OCI-LY1 (cell line): Measurements from ENCODE around the gene PCYT1A.

Experiments used
- H2AFZ ChIP-seq: fragments of 200-600 bp; sonication (generic), shearing (Covaris generic); 2 replicates; pipeline ENCODE4 v1.6.0; 2014; ENCODE audit warnings: antibody characterized with exemption, mild to moderate bottlenecking, low read length
- H3F3A ChIP-seq: fragments of 200-600 bp; sonication (generic), shearing (Covaris generic); 2 replicates; pipeline ENCODE4 v1.6.0; 2014; ENCODE audit warnings: mild to moderate bottlenecking, antibody characterized with exemption, low read length, moderate library complexity; ENCODE audit not compliant: insufficient read depth
- H3K27ac ChIP-seq: fragments of 200-600 bp; sonication (generic); 2 replicates; pipeline ENCODE4 v1.5.1; 2014; ENCODE audit warnings: low read length, mixed run types, mild to moderate bottlenecking, low read depth; ENCODE audit not compliant: poor library complexity, severe bottlenecking
- H3K27me3 ChIP-seq: fragments of 200-600 bp; sonication (generic); 2 replicates; pipeline ENCODE4 v1.6.0; 2014; ENCODE audit warnings: antibody characterized with exemption, mild to moderate bottlenecking, low read length, moderate library complexity; ENCODE audit not compliant: insufficient read depth
- H3K36me3 ChIP-seq: fragments of 200-600 bp; sonication (generic); 2 replicates; pipeline ENCODE4 v1.6.1; 2014; ENCODE audit warnings: mild to moderate bottlenecking, antibody characterized with exemption, low read length, moderate library complexity, mixed read lengths; ENCODE audit not compliant: insufficient read depth
- H3K4me1 ChIP-seq: fragments of 200-600 bp; sonication (generic); 2 replicates; pipeline ENCODE4 v1.5.1; 2014; ENCODE audit warnings: mild to moderate bottlenecking, low read length, moderate library complexity; ENCODE audit not compliant: insufficient read depth, severe bottlenecking
- H3K4me2 ChIP-seq: fragments of 200-600 bp; sonication (generic), shearing (Covaris generic); 2 replicates; pipeline ENCODE4 v1.6.1; 2014; ENCODE audit warnings: low read length
- H3K4me3 ChIP-seq: fragments of 200-600 bp; sonication (generic); 2 replicates; pipeline ENCODE4 v1.5.1; 2014; ENCODE audit warnings: low read length, low read depth, mild to moderate bottlenecking, mixed read lengths; ENCODE audit not compliant: poor library complexity, severe bottlenecking
- H3K79me2 ChIP-seq: fragments of 200-600 bp; shearing (Covaris generic); 2 replicates; pipeline ENCODE4 v1.6.1; 2016; ENCODE audit warnings: mixed run types, low read length, mixed read lengths; ENCODE audit not compliant: insufficient read depth
- H3K9ac ChIP-seq: fragments of 200-600 bp; sonication (generic), shearing (Covaris generic); 2 replicates; pipeline ENCODE4 v1.6.1; 2014; ENCODE audit warnings: mild to moderate bottlenecking, low read length, mixed read lengths
- H3K9me2 ChIP-seq: fragments of 200-600 bp; sonication (generic), shearing (Covaris generic); 2 replicates; pipeline ENCODE4 v1.6.1; 2014; ENCODE audit warnings: low read depth, mild to moderate bottlenecking, low read length, mixed read lengths
- H3K9me3 ChIP-seq: fragments of 200-600 bp; shearing (Covaris generic); 2 replicates; pipeline ENCODE4 v1.6.1; 2014; ENCODE audit warnings: low read length, mixed read lengths
- H4K20me1 ChIP-seq: fragments of 200-600 bp; sonication (generic), shearing (Covaris generic); 2 replicates; pipeline ENCODE4 v1.6.0; 2016; ENCODE audit warnings: mild to moderate bottlenecking, low read length; ENCODE audit not compliant: insufficient read depth
- CTCF ChIP-seq: fragments of 200-600 bp; sonication (generic), shearing (Covaris generic); IDR thresholded peaks from 2 replicates; pipeline ENCODE4 v1.5.1; 2017; ENCODE audit warnings: mild to moderate bottlenecking, antibody characterized with exemption, low read length, moderate library complexity, mixed read lengths
- EZH2 ChIP-seq: fragments of 200-600 bp; sonication (generic), shearing (Covaris generic); IDR thresholded peaks from 2 replicates; pipeline ENCODE4 v1.8.0; 2017; ENCODE audit warnings: borderline replicate concordance, mixed run types, mild to moderate bottlenecking, antibody characterized with exemption, low read length, moderate library complexity, mixed read lengths

Gene PCYT1A

GRCh38 chr3:196273655-196274054 lies 13.9 kb downstream of the PCYT1A start:
- Histone ChIP-seq H3F3A (no peaks in the 10 kb centered on the region), H3K79me2 (0 out of 2 replicates have a peak, but pooled peaks cover 3% of the 10 kb centered on the region), H3K27ac (no peak overlapping the region), H3K4me3 (no peak overlapping the region), H4K20me1 (no peaks in the 10 kb centered on the region), H3K4me1 (no peaks in the 10 kb centered on the region), H3K27me3 (no peaks in the 10 kb centered on the region), H3K9me2 (no peaks in the 10 kb centered on the region), H2AFZ (no peak overlapping the region), H3K9me3 (peaks cover 20% of the 10 kb centered on the region), H3K4me2 (no peak overlapping the region), H3K9ac (no peak overlapping the region), H3K36me3 (peaks cover 31% of the 10 kb centered on the region)
- TF ChIP-seq CTCF (no peak), EZH2 (no peak)

- H3K27ac ChIP-seq = no peak overlapping the region
- H2AFZ ChIP-seq = no peak overlapping the region
- no peaks in the 10 kb centered on the region for H3K27me3 ChIP-seq
- H3K9me2 ChIP-seq = no peaks in the 10 kb centered on the region
- H3K36me3 ChIP-seq = peaks cover 27% of the 10 kb centered on the region
- no peak overlapping the region for H3K4me3 ChIP-seq
- no peaks in the 10 kb centered on the region for H3F3A ChIP-seq
- H3K79me2 ChIP-seq = no peaks in the 10 kb centered on the region
- H3K4me2 ChIP-seq = no peak overlapping the region
- H3K9me3 ChIP-seq = peaks cover 20% of the 10 kb centered on the region
- no peaks in the 10 kb centered on the region for H3K4me1 ChIP-seq
- no peaks in the 10 kb centered on the region for H4K20me1 ChIP-seq
- H3K9ac ChIP-seq = no peak overlapping the region
- TF ChIP-seq EZH2 = no peak
- TF ChIP-seq CTCF = no peak
These were observed 14.7 kb downstream of the PCYT1A start for GRCh38 chr3:196272826-196273225.

- Histone ChIP-seq H3K79me2 (no peaks in the 10 kb centered on the region), H3K4me3 (no peak overlapping the region), H3F3A (no peaks in the 10 kb centered on the region), H3K9me2 (no peaks in the 10 kb centered on the region), H3K4me2 (no peak overlapping the region), H4K20me1 (no peaks in the 10 kb centered on the region), H3K27me3 (no peaks in the 10 kb centered on the region), H2AFZ (no peak overlapping the region), H3K36me3 (peaks cover 37% of the 10 kb centered on the region), H3K4me1 (no peaks in the 10 kb centered on the region), H3K27ac (no peak overlapping the region), H3K9me3 (peaks cover 20% of the 10 kb centered on the region), H3K9ac (no peak overlapping the region)
- no peak for TF ChIP-seq EZH2
- no peak for TF ChIP-seq CTCF
These were observed 17.0 kb downstream of the PCYT1A start for GRCh38 chr3:196270499-196270898.
